GM20431 (cell line): Measurements from ENCODE around the gene C1orf50.

Source experiments
- in situ Hi-C: fragments of 300-500 bp; cut with MseI, MboI; formaldehyde crosslinking; loops from one replicate; pipeline ENCODE4 v1.15.0; 2020; ENCODE audit warnings: low sequenced_read_pairs; ENCODE audit not compliant: unreplicated experiment

Gene C1orf50

GRCh38 chr1:42824481-42825035, 57.5 kb downstream of the C1orf50 start:
- in situ Hi-C loops, result no loop called here

DNA sequence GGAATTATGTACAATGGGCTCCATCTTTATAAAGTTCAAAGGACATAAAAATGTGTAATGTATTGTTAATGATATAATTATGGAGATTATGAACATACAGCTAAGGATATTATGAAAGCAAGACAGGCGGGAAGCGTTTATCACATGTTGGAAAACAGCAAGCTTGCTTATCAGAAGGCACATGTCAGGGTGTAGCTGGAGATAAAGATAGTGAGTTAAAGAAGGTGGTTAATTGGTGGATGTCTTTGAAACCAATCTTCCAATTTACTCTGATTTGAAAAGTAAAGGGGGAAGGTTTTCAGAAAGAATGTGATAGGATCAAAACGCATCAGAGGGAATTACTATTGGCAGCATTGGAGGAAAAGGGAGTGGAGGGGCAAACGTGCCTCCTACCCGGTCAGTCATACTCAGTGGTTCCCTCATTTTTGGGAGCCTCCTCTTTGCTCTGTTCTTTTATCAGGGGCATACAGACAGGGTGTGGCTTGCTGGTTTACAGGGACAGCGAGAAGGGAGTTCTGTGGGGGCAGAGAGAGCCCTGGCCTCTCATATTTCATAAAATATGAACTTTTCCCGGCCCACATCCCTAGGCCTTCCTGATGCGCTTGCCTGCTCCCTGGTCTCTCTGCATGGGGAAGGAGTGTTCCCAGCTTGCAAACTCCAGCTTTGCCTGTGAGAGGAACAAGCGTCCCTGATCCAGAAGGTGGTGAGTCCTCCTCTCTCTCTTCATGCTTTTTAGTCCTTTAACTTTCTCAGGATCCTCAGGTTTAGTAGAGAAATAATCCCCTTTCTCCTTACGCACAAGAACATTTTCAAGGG, 58.2 kb downstream of the C1orf50 start:
- in situ Hi-C loops, result no loop called here
